Panc1 (cell line): ENCODE measurements around the gene UBE2N. TPM values are rescaled to one million over a fixed set of nuclear protein-coding genes. Genes with fewer than 3 reads are reported as not detected.

Experiments used
- ATAC-seq: fragments of 200-7000 bp; cut with Tn5 transposase; 2 replicates; pipeline ENCODE4 v1.9.1; 2020; ENCODE audit warnings: mild to moderate bottlenecking, moderate library complexity
- BruUV-seq: library from RNA; stranded (reverse); fragments of 400-500 nt; replicated peaks from 2 replicates; lab custom pipeline; 2021; lab: Mats Ljungman, UMichigan
- CTCF ChIA-PET: fragments of 300-600 bp; sonication (Branson Sonifier 250); formaldehyde crosslinking; loops from one replicate; lab custom pipeline; 2022; ENCODE audit warnings: antibody characterized with exemption; lab: Charles Lee
- POLR2A ChIA-PET: fragments of 300-600 bp; sonication (Branson Sonifier 250); formaldehyde crosslinking; loops from one replicate; lab custom pipeline; 2022; ENCODE audit warnings: antibody characterized with exemption; lab: Charles Lee
- DNase-seq: peaks from one replicate; pipeline ENCODE4 v3.0.0-alpha.2; 2010; ENCODE audit warnings: low read depth, low spot score
- H3K27ac ChIP-seq: 2 replicates; pipeline ENCODE4 v1.5.1; 2011; ENCODE audit warnings: mild to moderate bottlenecking, low read length, inconsistent platforms
- H3K27me3 ChIP-seq: fragments of 200-500 bp; sonication (Bioruptor generic); 2 replicates; pipeline ENCODE4 v1.6.0; 2014; ENCODE audit warnings: low read length, inconsistent platforms; ENCODE audit not compliant: control insufficient read depth, insufficient read depth
- H3K36me3 ChIP-seq: fragments of 200-500 bp; sonication (Bioruptor generic); 2 replicates; pipeline ENCODE4 v1.5.1; 2014; ENCODE audit warnings: inconsistent platforms, mild to moderate bottlenecking, low read length, moderate library complexity; ENCODE audit not compliant: control insufficient read depth, insufficient read depth
- H3K4me1 ChIP-seq: 2 replicates; pipeline ENCODE4 v1.5.1; 2011; ENCODE audit warnings: inconsistent platforms, mild to moderate bottlenecking, low read length, moderate library complexity; ENCODE audit not compliant: control insufficient read depth, insufficient read depth
- H3K4me3 ChIP-seq, 2 experiments: 2 replicates each; pipeline ENCODE4 v1.5.1; 2011 to 2012; ENCODE audit warnings: low read depth in 2 of 2, low read length in 2 of 2, mild to moderate bottlenecking in 2 of 2, inconsistent platforms in 1 of 2, moderate library complexity in 1 of 2
- H3K9me3 ChIP-seq: fragments of 200-500 bp; sonication (Bioruptor generic); 2 replicates; pipeline ENCODE4 v1.5.1; 2014; ENCODE audit warnings: low read depth, mild to moderate bottlenecking, inconsistent platforms, low read length, moderate library complexity; ENCODE audit not compliant: control insufficient read depth, insufficient read depth
- CTCF ChIP-seq: fragments of 450-650 bp; IDR thresholded peaks from 2 replicates; pipeline ENCODE4 v1.5.1; 2017; ENCODE audit warnings: mild to moderate bottlenecking
- POLR2AphosphoS5 ChIP-seq: IDR thresholded peaks from 2 replicates; pipeline ENCODE4 v1.6.1; 2012; ENCODE audit warnings: mild to moderate bottlenecking, low read depth, low read length, moderate library complexity
- REST ChIP-seq, 2 experiments: IDR thresholded peaks; 2 replicates each; pipeline ENCODE4 v1.6.1; 2011 to 2012; ENCODE audit warnings: low read depth in 2 of 2, control low read depth in 1 of 2, low read length in 1 of 2, mild to moderate bottlenecking in 1 of 2, moderate library complexity in 1 of 2; ENCODE audit not compliant: insufficient read depth in 1 of 2
- SIN3A ChIP-seq: IDR thresholded peaks from 2 replicates; pipeline ENCODE4 v1.6.1; 2012; ENCODE audit warnings: low read depth, mild to moderate bottlenecking, low read length, moderate library complexity, borderline replicate concordance; ENCODE audit not compliant: insufficient read depth
- TCF7L2 ChIP-seq: IDR thresholded peaks from 2 replicates; pipeline ENCODE4 v1.6.1; 2011; ENCODE audit warnings: mild to moderate bottlenecking, low read depth, low read length, inconsistent platforms
- in situ Hi-C: cut with HindIII; loops from 2 replicates; pipeline ENCODE4 v1.10.0; 2016; ENCODE audit warnings: low sequenced_read_pairs, low pct_unique_long_range_greater_than_20kb
- intact Hi-C: fragments of 100-400 bp; cut with micrococcal nuclease; formaldehyde crosslinking; loops from one replicate; pipeline ENCODE4 v1.10.0; 2022; ENCODE audit not compliant: unreplicated experiment
- total RNA-seq: library from RNA; stranded (reverse); gene quantifications from one replicate; pipeline ENCODE4 v1.2.1, GENCODE V29; 2021; ENCODE audit not compliant: unreplicated experiment

UBE2N gene
- total RNA-seq, 1 experiment from 2014 or later, result 150 TPM

- in situ Hi-C loops (no loop called here), intact Hi-C loops (loop anchor here (5.0 kb wide), 1 partner anchor 394 kb away; no protein-coding TSS in a partner anchor)
- Histone ChIP-seq H3K36me3 (peaks cover 3% of the 10 kb centered on the region; the same call in 1 of the 2 replicates), H3K27me3 (no peaks in the 10 kb centered on the region), H3K9me3 (no peaks in the 10 kb centered on the region), H3K27ac (no peak overlapping the region), H3K4me3 (peak overlapping the region; percentile 93 to 100), H3K4me1 (peaks cover 22% of the 10 kb centered on the region)
- BruUV-seq, result no TSS peak
- DNase-seq (no peak), ATAC-seq (no peak)
- CTCF ChIA-PET, result interaction anchor here (1.4 kb wide), 1 partner anchor 16 kb away, joined by 3 read pairs; no protein-coding TSS in a partner anchor
- TF ChIP-seq POLR2AphosphoS5 (no peak), SIN3A (no peak), TCF7L2 (no peak), REST (IDR thresholded peaks at IDR 0.05; ENCODE audit: insufficient read depth in 1 of 2, low read depth in 2 of 2, low read length in 1 of 2) (no peak), CTCF (no peak)
- POLR2A ChIA-PET, result no interaction called here
These were observed 60.4 kb downstream of the UBE2N start for GRCh38 chr12:93381161-93381975.

- ATAC-seq (no peak), DNase-seq (no peak)
- intact Hi-C loops (loop anchor here (5.0 kb wide), 1 partner anchor 393 kb away; no protein-coding TSS in a partner anchor), in situ Hi-C loops (no loop called here)
- BruUV-seq, result no TSS peak
- H3K4me3 ChIP-seq, result peak overlapping the region; percentile 93 to 100
- ChIA-PET POLR2A (no interaction called here), CTCF (interaction anchor here (0.7 to 1.4 kb wide), 3 partner anchors 16 to 578 kb away, joined by 3 read pairs; no protein-coding TSS in a partner anchor)
- H3K36me3 ChIP-seq, result peaks cover 3% of the 10 kb centered on the region; the same call in 1 of the 2 replicates
- H3K27me3 ChIP-seq, result no peaks in the 10 kb centered on the region
- peak overlapping the region; percentile 92; the same call in 1 of the 2 replicates for H3K27ac ChIP-seq
- peaks cover 27% of the 10 kb centered on the region for H3K4me1 ChIP-seq
- TF ChIP-seq REST (IDR thresholded peaks at IDR 0.05; ENCODE audit: insufficient read depth in 1 of 2, low read depth in 2 of 2, low read length in 1 of 2), result no peak
- no peak for TF ChIP-seq SIN3A
- no peak for TF ChIP-seq POLR2AphosphoS5
- no peak; the same call in 1 of the 2 replicates for TF ChIP-seq CTCF
- no peak for TF ChIP-seq TCF7L2
- H3K9me3 ChIP-seq, result no peaks in the 10 kb centered on the region
These were observed 61.1 kb downstream of the UBE2N start for GRCh38 chr12:93380480-93381121.
